GM18907 (cell line): Measurements from ENCODE around the gene KLRC4.
"Not testable (repeated sequence)": the region's sequence is repeated elsewhere in the genome, so short reads cannot be mapped to it uniquely, and the experiment has no call there.

Experiments used
- ATAC-seq: cut with Tn5 transposase; IDR thresholded peaks from one replicate; pipeline ENCODE4 v1.9.1; 2021; ENCODE audit warnings: mild to moderate bottlenecking, moderate library complexity; ENCODE audit not compliant: unreplicated experiment

KLRC4 gene

DNA sequence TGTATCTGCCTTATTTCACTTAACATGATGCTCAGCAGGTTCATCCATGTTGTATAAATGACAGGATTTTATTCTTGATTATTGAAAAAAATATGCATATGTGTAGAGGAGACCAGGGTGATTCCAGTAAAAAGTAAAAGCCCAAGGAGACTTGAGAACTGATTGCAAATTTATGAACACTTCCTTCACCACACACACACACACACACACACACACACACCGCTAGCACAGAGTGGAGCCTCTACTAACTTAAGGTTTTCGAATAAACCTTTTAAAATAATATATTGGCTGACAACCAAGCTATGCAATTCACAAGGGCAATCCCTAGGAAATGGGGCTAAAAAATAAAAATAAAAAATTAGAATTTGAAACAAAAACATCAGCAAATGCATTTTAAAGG lies 11.4 kb downstream of the KLRC4 start:
- no peak for ATAC-seq

DNA sequence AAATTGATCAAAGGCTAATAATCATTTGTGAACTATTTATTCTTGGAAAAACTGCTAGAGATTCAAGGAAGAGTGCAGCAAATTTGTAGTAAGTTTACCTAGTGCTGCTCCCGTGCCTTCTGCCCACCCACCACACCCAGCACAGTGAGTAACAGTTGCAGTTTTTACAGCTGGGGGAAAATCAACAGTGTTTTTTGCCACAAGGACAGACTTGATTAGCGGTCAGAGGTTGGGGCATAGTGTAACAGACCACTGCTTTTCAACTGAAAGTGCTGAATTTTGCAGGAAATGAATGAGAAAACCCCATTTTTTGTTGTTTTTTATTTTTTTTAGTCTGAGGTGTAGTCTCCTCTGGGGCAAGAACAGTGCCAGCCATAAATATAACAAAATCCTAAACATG lies 12.3 kb downstream of the KLRC4 start:
- ATAC-seq, result no peak

GRCh38 chr12:10396176-10396575 lies 13.4 kb downstream of the KLRC4 start:
- not testable (repeated sequence) for ATAC-seq

GRCh38 chr12:10395390-10395998 lies 14.1 kb downstream of the KLRC4 start:
- ATAC-seq, result peak; percentile 76

DNA sequence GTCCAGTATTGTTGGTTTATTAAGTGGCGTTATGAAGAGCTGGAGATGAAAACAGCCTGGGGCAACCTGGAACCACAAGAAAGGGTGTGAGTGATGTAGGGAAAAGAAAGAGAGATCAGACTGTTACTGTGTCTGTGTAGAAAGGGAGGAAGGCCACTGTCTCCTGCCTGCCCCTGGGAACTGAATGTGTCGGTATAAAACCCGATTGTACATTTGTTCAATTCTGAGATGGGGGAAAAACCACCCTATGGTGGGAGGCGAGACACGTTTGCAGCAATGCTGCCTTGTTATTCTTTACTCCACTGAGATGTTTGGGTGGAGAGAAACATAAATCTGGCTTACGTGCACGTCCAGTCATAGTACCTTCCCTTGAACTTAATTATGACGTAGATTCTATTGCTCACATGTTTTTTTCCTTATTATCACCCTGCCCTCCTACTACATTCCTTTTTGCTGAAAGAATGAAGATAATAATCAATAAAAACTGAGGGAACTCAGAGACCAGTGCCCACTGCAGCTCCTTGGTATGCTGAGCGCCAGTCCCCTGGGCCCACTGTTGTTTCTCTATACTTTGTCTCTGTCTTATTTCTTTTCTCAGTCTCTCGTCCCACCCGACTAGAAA lies 14.9 kb downstream of the KLRC4 start:
- not testable (repeated sequence) for ATAC-seq

- ATAC-seq, result no peak
Measured at GRCh38 chr12:10393291-10393690, 16.3 kb downstream of the KLRC4 start.

GRCh38 chr12:10392394-10392930 lies 17.1 kb downstream of the KLRC4 start:
- ATAC-seq, result peak; percentile 72

DNA sequence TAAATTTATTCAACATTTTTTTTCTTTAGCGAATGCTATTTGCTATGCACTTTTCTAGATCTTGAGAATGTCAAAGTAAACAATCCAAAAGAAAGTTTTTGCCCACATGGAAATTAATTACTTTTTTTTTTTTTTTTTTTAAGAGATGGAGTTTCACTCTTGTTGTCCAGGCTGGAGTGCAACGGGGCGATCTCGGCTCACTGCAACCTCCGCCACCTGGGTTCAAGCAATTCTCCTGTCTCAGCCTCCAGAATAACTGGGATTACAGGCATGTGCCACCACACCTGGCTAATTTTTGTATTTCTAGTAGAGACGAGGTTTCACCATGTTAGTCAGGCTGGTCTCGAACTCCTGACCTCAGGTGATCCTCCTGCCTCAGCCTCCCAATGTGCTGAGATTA lies 18.6 kb downstream of the KLRC4 start:
- not testable (repeated sequence) for ATAC-seq

- ATAC-seq, result no peak
Measured at GRCh38 chr12:10389904-10390303, 19.7 kb downstream of the KLRC4 start, which contains the start of gene KLRK1. Gene KLRK1 (minus strand): TSS chr12:10390041. CDS start chr12:10388810, 1,231 bp downstream.

- ATAC-seq, result no peak
Measured at GRCh38 chr12:10388624-10389413, 20.7 kb downstream of the KLRC4 start.

DNA sequence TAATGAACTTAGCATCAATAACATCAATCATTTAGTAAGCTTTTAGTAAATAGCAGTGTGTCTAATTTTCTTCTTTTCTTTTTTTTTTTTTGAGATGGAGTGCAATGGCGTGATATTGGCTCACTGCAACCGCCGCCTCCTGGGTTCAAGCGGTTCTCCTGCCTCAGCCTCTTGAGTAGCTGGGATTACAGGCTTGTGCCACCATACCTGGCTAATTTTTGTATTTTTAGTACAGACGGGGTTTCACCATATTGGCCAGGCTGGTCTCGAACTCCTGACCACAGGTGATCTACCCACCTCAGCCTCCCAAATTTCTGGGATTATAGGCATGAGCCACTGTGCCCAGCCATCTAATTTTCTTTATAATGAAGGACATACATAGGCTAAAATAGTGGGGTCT lies 22.1 kb downstream of the KLRC4 start:
- not testable (repeated sequence) for ATAC-seq

GRCh38 chr12:10386857-10387256 lies 22.7 kb downstream of the KLRC4 start:
- ATAC-seq, result no peak

DNA sequence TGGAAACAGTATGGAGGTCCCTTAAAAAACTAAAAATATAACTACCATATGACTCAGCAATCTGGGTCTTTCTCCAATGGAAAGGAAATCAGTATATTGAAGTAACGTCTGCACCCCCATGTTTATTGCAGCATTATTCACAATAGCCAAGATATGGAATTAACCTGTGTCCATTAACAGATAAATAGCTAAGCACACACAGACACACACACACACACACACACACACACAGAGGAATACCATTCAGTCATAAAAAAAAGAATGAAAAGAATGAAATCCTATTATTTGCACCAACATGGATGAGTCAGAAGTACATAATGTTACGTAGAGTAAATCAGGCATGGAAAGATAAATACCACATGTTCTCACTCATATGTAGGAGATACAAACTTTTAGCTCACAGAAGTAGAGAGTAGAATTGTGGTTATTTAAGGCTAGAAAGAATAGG lies 24.4 kb downstream of the KLRC4 start:
- no peak for ATAC-seq

GRCh38 chr12:10384191-10384590 lies 25.4 kb downstream of the KLRC4 start:
- no peak for ATAC-seq

GRCh38 chr12:10381928-10382628 lies 27.5 kb downstream of the KLRC4 start:
- no peak for ATAC-seq

- not testable (repeated sequence) for ATAC-seq
Measured at GRCh38 chr12:10378737-10379136, 30.8 kb downstream of the KLRC4 start.

DNA sequence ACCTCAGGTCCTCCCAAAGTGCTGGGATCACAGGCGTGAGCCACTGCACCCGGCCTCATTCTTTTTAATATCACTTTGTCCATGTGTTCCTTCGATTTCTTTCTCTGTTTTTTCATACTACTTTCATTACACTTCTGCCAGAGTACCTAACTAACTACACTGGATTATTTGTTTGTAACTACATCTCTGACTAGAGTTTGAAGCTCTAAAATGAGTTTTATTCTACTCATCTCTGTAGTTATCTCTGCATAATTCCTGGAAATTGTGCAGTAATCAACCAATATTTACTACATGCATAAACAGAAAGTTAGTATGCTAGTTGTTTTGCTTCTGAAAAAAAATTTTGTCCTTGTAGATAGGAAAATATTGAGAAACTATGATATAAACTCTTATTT lies 34.9 kb downstream of the KLRC4 start:
- no peak for ATAC-seq

GRCh38 chr12:10372559-10372958 lies 37.0 kb downstream of the KLRC4 start:
- ATAC-seq, result no peak

GRCh38 chr12:10371893-10372535 lies 37.5 kb downstream of the KLRC4 start:
- ATAC-seq, result not testable (repeated sequence)
